Subcutaneous abdominal adipose tissue (tissue), 5 donors: ENCODE data around the gene CYB5B.
"Not testable (repeated sequence)": the region's sequence is repeated elsewhere in the genome, so short reads cannot be mapped to it uniquely, and the experiment has no call there.

Experiments
- H3K27ac ChIP-seq: one replicate; pipeline ENCODE4 v1.7.0; 2013; ENCODE audit warnings: low read depth, mild to moderate bottlenecking, inconsistent platforms, low read length, moderate library complexity
- H3K27me3 ChIP-seq, 5 donors: one replicate each; pipeline ENCODE4 v1.7.0; 2013; ENCODE audit warnings: low read length in 5 of 5, inconsistent platforms in 1 of 5; ENCODE audit not compliant: control insufficient read depth in 5 of 5, insufficient read depth in 4 of 5
- H3K36me3 ChIP-seq, 5 donors: one replicate each; pipeline ENCODE4 v1.7.0; 2013; ENCODE audit warnings: low read length in 5 of 5; ENCODE audit not compliant: control insufficient read depth in 5 of 5, insufficient read depth in 5 of 5
- H3K4me1 ChIP-seq, 5 donors: one replicate each; pipeline ENCODE4 v1.7.0; 2013; ENCODE audit warnings: low read length in 5 of 5, mild to moderate bottlenecking in 3 of 5, moderate library complexity in 1 of 5; ENCODE audit not compliant: control insufficient read depth in 5 of 5, insufficient read depth in 5 of 5
- H3K4me3 ChIP-seq, 5 donors: one replicate each; pipeline ENCODE4 v1.7.0; 2013; ENCODE audit warnings: low read length in 5 of 5, low read depth in 1 of 5
- H3K9ac ChIP-seq, 5 donors: one replicate each; pipeline ENCODE4 v1.7.0; 2013; ENCODE audit warnings: low read length in 5 of 5, mild to moderate bottlenecking in 4 of 5, moderate library complexity in 3 of 5
- H3K9me3 ChIP-seq, 5 donors: one replicate each; pipeline ENCODE4 v1.7.0; 2013; ENCODE audit warnings: low read length in 5 of 5; ENCODE audit not compliant: control insufficient read depth in 5 of 5
- donor health status: healthy.
- donor health status: healthy.
- donor health status: healthy.
- donor health status: healthy.
- donor health status: healthy.

Gene CYB5B

DNA sequence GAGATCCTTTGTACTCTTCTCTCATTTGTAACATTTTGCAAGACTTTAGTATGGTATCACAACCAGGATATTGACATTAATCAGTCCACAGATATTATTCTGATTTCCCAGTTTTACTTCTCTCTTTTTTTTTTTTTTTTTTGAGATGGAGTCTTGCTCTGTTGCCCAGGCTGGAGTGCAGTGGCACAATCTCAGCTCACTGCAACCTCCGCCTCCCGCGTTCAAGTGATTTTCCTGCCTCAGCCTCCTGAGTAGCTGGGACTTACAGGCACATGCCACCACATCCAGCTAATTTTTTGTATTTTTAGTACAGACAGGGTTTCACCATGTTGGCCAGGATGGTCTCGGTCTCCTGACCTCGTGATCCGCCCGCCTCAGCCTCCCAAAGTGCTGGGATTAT lies 16.6 kb downstream of the CYB5B start:
- not testable (repeated sequence) for H3K9ac ChIP-seq, H3K36me3 ChIP-seq, H3K4me3 ChIP-seq, H3K27ac ChIP-seq, H3K27me3 ChIP-seq, H3K9me3 ChIP-seq
- H3K4me1 ChIP-seq = peaks cover 0 to 31% (median 19%) of the 10 kb centered on the region in 5 donors

DNA sequence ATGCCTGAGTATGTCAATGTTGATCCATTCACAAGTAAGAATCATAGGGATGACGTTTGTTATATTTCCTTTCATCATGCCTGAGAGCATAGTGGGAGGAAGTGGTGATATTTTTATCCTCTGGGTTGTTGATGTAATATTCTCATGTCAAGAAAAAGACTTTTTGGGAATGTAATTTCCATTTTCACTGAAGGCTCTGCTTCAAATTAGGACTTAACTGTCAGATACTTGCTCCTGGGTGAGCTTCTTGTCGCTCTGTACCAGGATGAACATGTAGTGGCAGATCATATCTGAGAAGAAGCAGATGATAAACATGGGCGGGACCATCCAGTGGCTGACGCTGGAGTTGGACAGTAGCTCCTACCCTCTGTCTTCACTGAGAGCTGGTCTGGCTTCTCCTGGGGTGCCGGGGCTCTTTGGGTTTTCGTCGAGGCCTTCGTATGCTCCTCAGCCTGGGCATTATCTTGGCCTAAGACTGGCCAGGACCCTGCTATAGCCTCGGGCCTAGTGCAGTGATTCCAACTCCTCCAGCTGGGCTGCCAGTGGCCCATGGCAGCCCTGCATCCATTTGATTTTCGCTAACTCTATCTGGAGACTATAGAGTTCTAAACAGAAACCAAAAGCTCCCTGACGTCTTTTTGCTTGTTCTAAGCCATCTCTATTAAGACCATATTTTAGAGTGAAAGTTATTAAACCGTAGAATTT lies 19.7 kb downstream of the CYB5B start:
- H3K9ac ChIP-seq = peak overlapping the region; percentile 1 to 69 (median 38)
- H3K4me1 ChIP-seq = peaks cover 0 to 44% (median 32%) of the 10 kb centered on the region in 5 donors
- H3K4me3 ChIP-seq = peak overlapping the region; percentile 20 to 51 (median 41)

GRCh38 chr16:69444873-69445517 lies 20.6 kb downstream of the CYB5B start:
- Histone ChIP-seq H3K9me3 (no peaks in the 10 kb centered on the region), H3K9ac (peak overlapping the region; percentile 1 to 69 (median 38)), H3K4me1 (peaks cover 0 to 53% (median 37%) of the 10 kb centered on the region in 5 donors), H3K27ac (peak overlapping the region; percentile 88), H3K27me3 (no peaks in the 10 kb centered on the region), H3K36me3 (peaks cover 0 to 13% (median 3%) of the 10 kb centered on the region in 5 donors), H3K4me3 (peak overlapping the region in 3 of 5 donors; percentile 38 to 49 (median 41))

More for the DNA sequence above, 19.7 kb downstream of the CYB5B start:
- no peaks in the 10 kb centered on the region for H3K9me3 ChIP-seq
- H3K27me3 ChIP-seq = no peaks in the 10 kb centered on the region
- peak overlapping the region; percentile 88 for H3K27ac ChIP-seq
- H3K36me3 ChIP-seq = peaks cover 0 to 8% (median 3%) of the 10 kb centered on the region in 5 donors

GRCh38 chr16:69448470-69449193 lies 24.2 kb downstream of the CYB5B start:
- peaks cover 0 to 15% (median 3%) of the 10 kb centered on the region in 5 donors for H3K36me3 ChIP-seq
- H3K27ac ChIP-seq = peak overlapping the region; percentile 67
- no peak overlapping the region for H3K4me3 ChIP-seq
- H3K27me3 ChIP-seq = no peaks in the 10 kb centered on the region
- peak overlapping the region in 1 of 5 donors; percentile 66 for H3K9ac ChIP-seq
- peaks cover 0 to 52% (median 37%) of the 10 kb centered on the region in 5 donors for H3K4me1 ChIP-seq
- no peaks in the 10 kb centered on the region for H3K9me3 ChIP-seq

DNA sequence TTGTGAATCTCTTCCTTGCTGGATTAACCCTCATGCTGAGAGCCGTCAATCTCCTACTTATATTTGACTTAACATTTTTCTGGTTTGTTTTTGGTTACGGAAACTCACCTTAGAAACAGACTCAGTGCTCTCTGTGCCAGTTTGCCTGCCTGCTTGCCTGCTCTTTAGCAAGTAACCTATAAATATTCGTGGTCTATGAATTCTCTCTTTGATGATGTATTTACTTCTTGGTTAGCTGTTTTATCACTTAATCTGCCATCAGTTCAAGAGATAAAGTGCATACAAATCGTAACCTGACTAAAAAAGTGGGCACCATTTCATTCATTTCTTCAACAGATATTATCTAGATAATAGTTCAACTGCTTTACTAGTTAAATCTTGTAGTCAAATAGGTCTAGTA lies 26.7 kb downstream of the CYB5B start:
- H3K36me3 ChIP-seq = peaks cover 0 to 15% (median 3%) of the 10 kb centered on the region in 5 donors
- H3K9ac ChIP-seq = no peak overlapping the region
- peaks cover 0 to 38% (median 21%) of the 10 kb centered on the region in 5 donors for H3K4me1 ChIP-seq
- no peaks in the 10 kb centered on the region for H3K9me3 ChIP-seq
- H3K27me3 ChIP-seq = no peaks in the 10 kb centered on the region
- H3K27ac ChIP-seq = no peak overlapping the region
- no peak overlapping the region for H3K4me3 ChIP-seq

DNA sequence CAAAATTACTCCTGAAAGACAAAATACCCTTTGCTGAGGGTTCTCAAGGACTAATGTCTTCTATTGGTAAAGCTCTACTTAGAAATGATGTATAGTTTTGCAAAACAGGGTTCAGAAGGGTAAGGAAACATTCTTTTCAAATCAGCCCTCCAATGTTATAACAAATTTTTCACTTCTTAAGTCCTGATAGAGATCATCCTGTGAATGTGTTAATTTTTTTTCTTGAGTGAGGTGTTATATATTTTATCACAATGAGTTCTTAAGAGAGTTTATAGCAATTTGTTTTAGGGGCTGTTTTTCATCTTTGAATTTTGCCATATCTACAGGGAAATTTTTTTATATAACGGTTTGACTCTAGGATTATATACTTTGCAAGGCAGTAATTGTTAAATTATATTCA lies 29.5 kb downstream of the CYB5B start:
- H3K27me3 ChIP-seq = no peaks in the 10 kb centered on the region
- no peak overlapping the region for H3K27ac ChIP-seq
- peaks cover 0 to 24% (median 16%) of the 10 kb centered on the region in 5 donors for H3K4me1 ChIP-seq
- H3K9ac ChIP-seq = no peak overlapping the region
- peaks cover 0 to 8% (median 3%) of the 10 kb centered on the region in 5 donors for H3K36me3 ChIP-seq
- H3K9me3 ChIP-seq = no peaks in the 10 kb centered on the region
- H3K4me3 ChIP-seq = no peak overlapping the region

GRCh38 chr16:69463876-69464275 lies 39.5 kb downstream of the CYB5B start:
- Histone ChIP-seq H3K9me3 (no peaks in the 10 kb centered on the region), H3K9ac (no peak overlapping the region), H3K27ac (no peak overlapping the region), H3K27me3 (no peaks in the 10 kb centered on the region), H3K4me3 (no peak overlapping the region), H3K4me1 (peaks cover 0 to 15% (median 11%) of the 10 kb centered on the region in 5 donors), H3K36me3 (peaks cover 8 to 19% (median 16%) of the 10 kb centered on the region in 5 donors)

- Histone ChIP-seq H3K9ac (no peak overlapping the region), H3K27ac (no peak overlapping the region), H3K36me3 (peaks cover 5 to 12% (median 11%) of the 10 kb centered on the region in 5 donors), H3K9me3 (no peaks in the 10 kb centered on the region), H3K27me3 (no peaks in the 10 kb centered on the region), H3K4me3 (no peak overlapping the region), H3K4me1 (peaks cover 0 to 25% (median 19%) of the 10 kb centered on the region in 5 donors)
Measured at GRCh38 chr16:69465083-69465721, 40.8 kb downstream of the CYB5B start.

- Histone ChIP-seq H3K27me3 (no peaks in the 10 kb centered on the region), H3K4me3 (no peak overlapping the region), H3K27ac (no peak overlapping the region), H3K9me3 (no peaks in the 10 kb centered on the region), H3K36me3 (peaks cover 5 to 12% (median 9%) of the 10 kb centered on the region in 5 donors), H3K4me1 (peaks cover 0 to 25% (median 19%) of the 10 kb centered on the region in 5 donors), H3K9ac (no peak overlapping the region)
Measured at GRCh38 chr16:69465881-69466280, 41.5 kb downstream of the CYB5B start.
